ENCODE data around the gene MAG.

MAG gene

DNA sequence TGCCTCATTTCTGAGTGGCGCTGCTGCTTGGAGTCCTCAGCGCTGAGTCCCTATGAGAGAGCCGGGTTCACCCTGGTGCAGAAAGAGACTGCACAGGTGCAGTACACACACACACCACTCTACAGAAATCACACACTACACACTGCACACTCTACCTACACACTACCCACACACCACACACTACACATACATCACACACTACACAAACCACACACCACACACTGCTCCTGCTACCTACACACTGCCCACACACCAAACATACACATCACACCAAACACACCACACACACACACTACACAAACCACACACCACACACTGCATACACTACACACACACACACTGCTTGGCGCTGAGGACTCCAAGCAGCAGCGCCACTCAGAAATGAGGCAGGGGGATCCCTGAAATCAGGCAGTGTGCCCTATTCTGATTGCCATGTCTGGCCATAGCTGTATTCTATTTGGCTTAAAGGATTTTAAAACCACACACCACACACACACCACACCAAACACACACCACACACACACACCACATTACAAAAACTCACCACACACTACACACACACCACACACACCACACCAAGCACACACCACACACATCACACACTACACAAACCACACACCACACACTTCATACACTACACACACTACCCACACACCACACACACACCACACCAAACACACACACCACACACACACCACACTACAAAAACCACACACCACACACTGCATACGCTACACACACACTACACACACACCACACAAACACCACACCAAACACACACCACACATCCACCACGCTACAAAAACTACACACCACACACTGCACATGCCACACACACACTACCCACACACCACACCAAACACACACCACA is 4.9 kb downstream of the MAG start:
- peak overlapping the region in 1 of 11 experiments; percentile 10; a peak in 1 of 22 replicates for H3K9ac ChIP-seq
- H3K27ac ChIP-seq = peak overlapping the region in 3 of 11 experiments; percentile 5 to 51 (median 31); a peak in 2 of 22 replicates
- TF ChIP-seq Cebpa-rat (IDR thresholded peaks at IDR 0.05) = no peak
- no peaks in the 10 kb centered on the region for H3K9me3 ChIP-seq (replicated peaks in 1 of 11)
- no peaks in the 10 kb centered on the region for H3K36me3 ChIP-seq
- H3K4me1 ChIP-seq = peaks cover 15 to 70% (median 55%) of the 10 kb centered on the region in 10 experiments
- peak overlapping the region in 9 of 11 experiments; percentile 69 to 87 (median 77); a peak in 17 of 22 replicates for H3K4me2 ChIP-seq
- H4K20me1 ChIP-seq = no peaks in the 10 kb centered on the region
- H3K27me3 ChIP-seq = peaks cover 0 to 23% (median 0%) of the 10 kb centered on the region in 11 experiments; a peak in 6 of 22 replicates
- no peak overlapping the region for H3K4me3 ChIP-seq

DNA sequence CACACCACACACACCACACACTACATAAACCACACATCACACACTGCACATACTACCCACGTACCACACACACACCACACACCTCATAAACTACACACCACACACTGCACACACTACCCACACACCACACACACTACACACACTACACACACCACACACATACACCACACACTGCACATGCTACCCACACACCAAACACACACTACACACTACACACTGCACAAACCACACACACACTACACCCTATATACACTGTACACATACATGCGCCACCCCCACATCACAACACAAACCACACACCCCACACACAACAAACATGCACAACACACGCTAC is 5.5 kb downstream of the MAG start:
- Histone ChIP-seq H3K4me2 (peak overlapping the region in 7 of 11 experiments; percentile 2 to 87 (median 74); a peak in 6 of 22 replicates), H3K27ac (peak overlapping the region in 3 of 11 experiments; percentile 5 to 51 (median 31); a peak in 1 of 22 replicates), H3K9ac (0 out of 22 replicates have a peak overlapping the region, but pooled peaks of 1 of the 11 experiments have one; percentile 10), H3K27me3 (peaks cover 0 to 18% (median 0%) of the 10 kb centered on the region in 11 experiments; a peak in 6 of 22 replicates), H3K9me3 (replicated peaks in 1 of 11) (no peaks in the 10 kb centered on the region), H4K20me1 (no peaks in the 10 kb centered on the region), H3K4me1 (peaks cover 15 to 64% (median 49%) of the 10 kb centered on the region in 10 experiments), H3K36me3 (no peaks in the 10 kb centered on the region), H3K4me3 (no peak overlapping the region)
- TF ChIP-seq Cebpa-rat (IDR thresholded peaks at IDR 0.05) = no peak

DNA sequence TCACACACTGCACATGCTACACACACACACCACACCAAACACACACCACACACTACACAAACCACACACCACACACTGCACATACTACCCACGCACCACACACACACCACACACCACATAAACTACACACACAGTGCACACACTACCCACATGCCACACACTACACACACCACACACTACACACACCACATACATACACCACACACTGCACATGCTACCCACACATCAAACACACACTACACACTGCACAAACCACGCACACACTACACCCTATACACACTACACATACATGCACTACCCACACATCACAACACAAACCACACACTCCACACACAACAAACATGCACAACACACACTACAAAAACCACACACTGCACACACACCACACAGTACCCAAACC is 6.0 kb downstream of the MAG start:
- H3K4me3 ChIP-seq = no peak overlapping the region
- H3K27ac ChIP-seq = 0 out of 22 replicates have a peak overlapping the region, but pooled peaks of 1 of the 11 experiments have one; percentile 0
- no peak overlapping the region for H3K9ac ChIP-seq
- no peaks in the 10 kb centered on the region for H3K36me3 ChIP-seq
- H3K4me2 ChIP-seq = peak overlapping the region in 5 of 11 experiments; percentile 5 to 87 (median 74); a peak in 4 of 22 replicates
- H3K4me1 ChIP-seq = peaks cover 15 to 64% (median 47%) of the 10 kb centered on the region in 10 experiments
- H3K9me3 ChIP-seq (replicated peaks in 1 of 11) = no peaks in the 10 kb centered on the region
- TF ChIP-seq Cebpa-rat (IDR thresholded peaks at IDR 0.05) = no peak
- no peaks in the 10 kb centered on the region for H4K20me1 ChIP-seq
- H3K27me3 ChIP-seq = peaks cover 0 to 17% (median 0%) of the 10 kb centered on the region in 11 experiments; a peak in 6 of 22 replicates

DNA sequence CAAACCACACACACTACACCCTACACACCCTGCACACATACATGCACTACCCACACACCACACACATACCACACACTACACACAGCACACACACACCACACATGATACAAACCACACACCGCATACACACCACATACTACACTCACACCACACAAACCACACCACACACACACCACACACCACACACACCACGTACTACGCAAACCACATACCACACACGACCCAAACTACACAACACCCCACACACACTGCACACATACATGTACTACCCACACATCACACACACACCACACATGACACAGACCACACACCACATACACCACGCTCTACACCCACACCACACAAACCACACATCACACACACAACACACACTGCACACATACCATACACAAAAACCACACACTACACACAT is 6.6 kb downstream of the MAG start:
- TF ChIP-seq Cebpa-rat (IDR thresholded peaks at IDR 0.05) = no peak
- Histone ChIP-seq H3K4me2 (no peak overlapping the region), H3K27ac (0 out of 22 replicates have a peak overlapping the region, but pooled peaks of 1 of the 11 experiments have one; percentile 0)

DNA sequence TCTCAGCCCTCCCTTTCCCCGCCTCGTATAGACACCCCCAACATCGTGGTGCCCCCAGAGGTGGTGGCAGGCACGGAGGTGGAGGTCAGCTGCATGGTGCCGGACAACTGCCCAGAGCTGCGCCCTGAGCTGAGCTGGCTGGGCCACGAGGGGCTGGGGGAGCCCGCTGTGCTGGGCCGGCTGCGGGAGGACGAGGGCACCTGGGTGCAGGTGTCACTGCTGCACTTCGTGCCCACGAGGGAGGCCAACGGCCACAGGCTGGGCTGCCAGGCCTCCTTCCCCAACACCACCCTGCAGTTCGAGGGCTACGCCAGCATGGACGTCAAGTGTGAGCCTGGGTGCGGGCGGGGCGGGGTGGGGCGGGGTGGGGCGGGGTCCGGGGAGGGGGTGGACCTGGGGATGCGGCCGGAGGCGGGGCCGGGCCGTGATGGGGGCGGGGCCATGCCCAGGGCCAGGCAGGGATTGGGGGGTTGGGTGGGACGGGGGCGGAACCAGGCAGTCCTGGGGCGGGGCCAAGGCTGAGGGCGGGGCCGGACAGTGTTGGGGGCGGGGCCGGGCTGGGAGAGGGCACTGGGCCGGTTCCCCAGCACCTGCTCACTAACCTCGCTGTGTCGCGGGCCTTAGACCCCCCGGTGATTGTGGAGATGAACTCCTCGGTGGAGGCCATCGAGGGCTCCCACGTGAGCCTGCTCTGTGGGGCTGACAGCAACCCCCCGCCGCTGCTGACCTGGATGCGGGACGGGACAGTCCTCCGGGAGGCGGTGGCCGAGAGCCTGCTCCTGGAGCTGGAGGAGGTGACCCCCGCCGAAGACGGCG is 7.8 kb downstream of the MAG start:
- Histone ChIP-seq H3K4me1 (peaks cover 28 to 64% (median 59%) of the 10 kb centered on the region in 10 experiments), H3K4me2 (no peak overlapping the region), H4K20me1 (no peaks in the 10 kb centered on the region), H3K27me3 (peaks cover 0 to 17% (median 0%) of the 10 kb centered on the region in 11 experiments; a peak in 6 of 22 replicates), H3K36me3 (no peaks in the 10 kb centered on the region), H3K9ac (no peak overlapping the region), H3K4me3 (no peak overlapping the region), H3K27ac (no peak overlapping the region), H3K9me3 (replicated peaks in 1 of 11) (no peaks in the 10 kb centered on the region)
- no peak for TF ChIP-seq Cebpa-rat (IDR thresholded peaks at IDR 0.05)

More for the DNA sequence above, 6.6 kb downstream of the MAG start:
- no peaks in the 10 kb centered on the region for H3K9me3 ChIP-seq (replicated peaks in 1 of 11)
- no peaks in the 10 kb centered on the region for H4K20me1 ChIP-seq
- no peak overlapping the region for H3K4me3 ChIP-seq
- peaks cover 0 to 17% (median 0%) of the 10 kb centered on the region in 11 experiments; a peak in 6 of 22 replicates for H3K27me3 ChIP-seq
- no peaks in the 10 kb centered on the region for H3K36me3 ChIP-seq
- peaks cover 21 to 64% (median 50%) of the 10 kb centered on the region in 10 experiments for H3K4me1 ChIP-seq
- no peak overlapping the region for H3K9ac ChIP-seq

DNA sequence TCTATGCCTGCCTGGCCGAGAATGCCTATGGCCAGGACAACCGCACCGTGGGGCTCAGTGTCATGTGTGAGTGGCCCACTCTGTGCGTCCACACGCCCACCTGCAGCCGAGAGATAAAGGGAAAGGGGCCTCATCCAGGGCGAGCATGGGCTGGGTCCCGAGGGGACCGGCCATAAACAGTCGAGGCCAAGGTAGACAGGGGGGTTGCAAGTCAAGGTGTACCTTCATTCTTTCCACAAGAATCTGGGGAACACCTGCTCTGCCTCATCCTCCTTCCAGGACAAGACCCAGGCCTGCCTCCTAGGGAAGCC is 8.3 kb downstream of the MAG start:
- Histone ChIP-seq H3K4me2 (no peak overlapping the region), H3K27me3 (peaks cover 0 to 15% (median 0%) of the 10 kb centered on the region in 11 experiments; a peak in 6 of 22 replicates), H3K4me3 (no peak overlapping the region)

DNA sequence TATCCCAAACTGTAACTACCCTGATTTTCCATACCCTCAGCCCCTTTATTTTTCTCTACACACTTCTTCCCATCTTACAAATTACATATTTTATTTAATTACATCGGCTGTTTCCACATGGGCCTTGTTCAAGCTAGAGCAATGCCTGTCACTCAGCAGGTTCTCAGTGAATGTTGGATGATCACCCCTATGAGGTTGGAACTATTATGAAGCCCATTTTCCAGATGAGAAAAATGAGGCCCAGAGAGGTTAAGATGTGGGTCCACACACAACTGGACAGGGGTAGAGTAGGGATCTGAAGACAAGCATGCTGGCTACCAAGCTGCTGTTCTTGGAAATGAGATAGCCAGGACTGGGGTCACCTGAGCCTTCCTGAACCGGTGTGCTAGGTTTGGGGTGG is 10.0 kb downstream of the MAG start:
- Histone ChIP-seq H3K9me3 (replicated peaks in 1 of 11) (no peaks in the 10 kb centered on the region), H3K27me3 (no peaks in the 10 kb centered on the region), H3K4me1 (peaks cover 30 to 63% (median 57%) of the 10 kb centered on the region in 10 experiments), H4K20me1 (no peaks in the 10 kb centered on the region), H3K36me3 (no peaks in the 10 kb centered on the region), H3K9ac (no peak overlapping the region), H3K4me2 (no peak overlapping the region), H3K27ac (no peak overlapping the region), H3K4me3 (no peak overlapping the region)
- TF ChIP-seq Cebpa-rat (IDR thresholded peaks at IDR 0.05) = no peak

More for the DNA sequence above, 8.3 kb downstream of the MAG start:
- Histone ChIP-seq H4K20me1 (no peaks in the 10 kb centered on the region), H3K4me1 (peaks cover 26 to 64% (median 59%) of the 10 kb centered on the region in 10 experiments), H3K9ac (no peak overlapping the region), H3K36me3 (no peaks in the 10 kb centered on the region), H3K9me3 (replicated peaks in 1 of 11) (no peaks in the 10 kb centered on the region), H3K27ac (no peak overlapping the region)
- no peak for TF ChIP-seq Cebpa-rat (IDR thresholded peaks at IDR 0.05)

DNA sequence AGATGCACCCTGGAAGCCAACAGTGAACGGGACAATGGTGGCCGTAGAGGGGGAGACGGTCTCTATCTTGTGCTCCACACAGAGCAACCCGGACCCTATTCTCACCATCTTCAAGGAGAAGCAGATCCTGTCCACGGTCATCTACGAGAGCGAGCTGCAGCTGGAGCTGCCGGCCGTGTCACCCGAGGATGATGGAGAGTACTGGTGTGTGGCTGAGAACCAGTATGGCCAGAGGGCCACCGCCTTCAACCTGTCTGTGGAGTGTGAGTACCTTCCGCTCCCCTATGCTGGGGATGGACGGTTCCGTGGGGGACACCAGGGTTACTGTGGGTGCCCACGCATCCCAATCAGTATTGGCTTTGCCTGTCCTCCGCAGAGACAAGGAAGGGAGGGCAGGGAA is 10.5 kb downstream of the MAG start:
- Histone ChIP-seq H3K36me3 (no peaks in the 10 kb centered on the region), H3K9me3 (replicated peaks in 1 of 11) (no peaks in the 10 kb centered on the region), H3K27ac (no peak overlapping the region), H3K9ac (no peak overlapping the region), H3K27me3 (no peaks in the 10 kb centered on the region), H4K20me1 (no peaks in the 10 kb centered on the region), H3K4me1 (peaks cover 35 to 63% (median 57%) of the 10 kb centered on the region in 10 experiments), H3K4me2 (peak overlapping the region in 2 of 11 experiments; percentile 77 to 88; a peak in 1 of 22 replicates), H3K4me3 (no peak overlapping the region)
- no peak for TF ChIP-seq Cebpa-rat (IDR thresholded peaks at IDR 0.05)
